HG03432 (cell line): ENCODE measurements around the gene CDHR5.
"Not testable (repeated sequence)": the region's sequence is repeated elsewhere in the genome, so short reads cannot be mapped to it uniquely, and the experiment has no call there.

ENCODE experiments used
- ATAC-seq: cut with Tn5 transposase; IDR thresholded peaks from one replicate; pipeline ENCODE4 v1.9.1; 2021; ENCODE audit warnings: mild to moderate bottlenecking, moderate library complexity; ENCODE audit not compliant: unreplicated experiment

The CDHR5 gene

GRCh38 chr11:624705-625635 is at the start of gene CDHR5:
Gene CDHR5 (minus strand): TSS chr11:624955. CDS start chr11:624902, 53 bp downstream.
- ATAC-seq = no peak

- ATAC-seq = no peak
These were observed 49.7 kb upstream of the CDHR5 start for GRCh38 chr11:674406-674805.

- ATAC-seq = no peak
These were observed 49.1 kb upstream of the CDHR5 start for GRCh38 chr11:673866-674265.

- ATAC-seq = no peak
These were observed 41.0 kb upstream of the CDHR5 start for GRCh38 chr11:665704-666281.

GRCh38 chr11:665062-665703 is 40.4 kb upstream of the CDHR5 start:
- no peak for ATAC-seq

- ATAC-seq = no peak
These were observed 38.0 kb upstream of the CDHR5 start for GRCh38 chr11:662689-663274.

- no peak for ATAC-seq
These were observed 36.1 kb upstream of the CDHR5 start for GRCh38 chr11:660681-661444.

GRCh38 chr11:660281-660680 is 35.5 kb upstream of the CDHR5 start:
- no peak for ATAC-seq

- ATAC-seq = no peak
These were observed 34.9 kb upstream of the CDHR5 start for GRCh38 chr11:659532-660085.

GRCh38 chr11:657691-658126 is 33.0 kb upstream of the CDHR5 start:
- ATAC-seq = no peak

GRCh38 chr11:656866-657265 is 32.1 kb upstream of the CDHR5 start:
- ATAC-seq = no peak

GRCh38 chr11:656426-656825 is 31.7 kb upstream of the CDHR5 start:
- ATAC-seq = no peak

- no peak for ATAC-seq
These were observed 30.4 kb upstream of the CDHR5 start for GRCh38 chr11:655036-655726.

GRCh38 chr11:654444-654843 is 29.7 kb upstream of the CDHR5 start:
- not testable (repeated sequence) for ATAC-seq

- no peak for ATAC-seq
These were observed 29.1 kb upstream of the CDHR5 start for GRCh38 chr11:653837-654236.

GRCh38 chr11:653136-653535 is 28.4 kb upstream of the CDHR5 start:
- not testable (repeated sequence) for ATAC-seq

GRCh38 chr11:650482-650881 is 25.7 kb upstream of the CDHR5 start:
- ATAC-seq = no peak

GRCh38 chr11:647672-648158 is 23.0 kb upstream of the CDHR5 start:
- ATAC-seq = not testable (repeated sequence)

- ATAC-seq = no peak
These were observed 21.5 kb upstream of the CDHR5 start for GRCh38 chr11:646214-646613.

GRCh38 chr11:645536-645935 is 20.8 kb upstream of the CDHR5 start:
- ATAC-seq = no peak
